Measurements from ENCODE around the gene TPI1. TPM values are rescaled to one million over a fixed set of nuclear protein-coding genes. Genes with fewer than 3 reads are reported as not detected.

Gene TPI1
- polyA plus RNA-seq, 1 of the 3 experiments (the other 2 are of a cell fraction): 1,175 TPM

- TF ChIP-seq FOXJ3 (CRISPR knock-in tag; IDR thresholded peaks at IDR 0.05): no peak
- TF ChIP-seq JUND (IDR thresholded peaks at IDR 0.05): no peak
- no peak for TF ChIP-seq MAX (IDR thresholded peaks at IDR 0.05; ENCODE audit: low read depth)
- no peak for TF ChIP-seq CTCF (IDR thresholded peaks at IDR 0.05)
- no peak for TF ChIP-seq EZH2phosphoT487 (IDR thresholded peaks at IDR 0.05; ENCODE audit: borderline replicate concordance, low read depth)
- TF ChIP-seq POLR2AphosphoS5 (IDR thresholded peaks at IDR 0.05; ENCODE audit: low read depth, low read length): no peak
- no peak for TF ChIP-seq YY1 (IDR thresholded peaks at IDR 0.05; ENCODE audit: low read depth)
Observed at GRCh38 chr12:6818222-6818621, 49.1 kb upstream of the TPI1 start (continued).

- H3K9me2 ChIP-seq: no peaks in the 10 kb centered on the region
- no peaks in the 10 kb centered on the region for H4K20me1 ChIP-seq (ENCODE audit: insufficient read depth)
- H3F3A ChIP-seq (replicated peaks; ENCODE audit: insufficient read depth): no peaks in the 10 kb centered on the region
- no peak overlapping the region for H2AFZ ChIP-seq (ENCODE audit: low read depth)
- no peak for TF ChIP-seq CTCF (IDR thresholded peaks at IDR 0.05)
- no peak for TF ChIP-seq PBX3 (IDR thresholded peaks at IDR 0.05)
- TF ChIP-seq NRF1 (IDR thresholded peaks at IDR 0.05; ENCODE audit: low read depth, low read length): no peak
- no peak for TF ChIP-seq POLR2AphosphoS5 (IDR thresholded peaks at IDR 0.05; ENCODE audit: low read depth, low read length)
- TF ChIP-seq SIN3A (IDR thresholded peaks at IDR 0.05; ENCODE audit: borderline replicate concordance, low read depth, low read length): no peak
- TF ChIP-seq YY1 (IDR thresholded peaks at IDR 0.05; ENCODE audit: low read depth): no peak
- TF ChIP-seq RCOR1 (IDR thresholded peaks at IDR 0.05; ENCODE audit: low read length): no peak
- peaks cover 11 to 72% of the 10 kb centered on the region in 2 experiments; a peak in 2 of 4 replicates for H3K4me1 ChIP-seq (ENCODE audit: control insufficient read depth in 1 of 2, insufficient read depth in 2 of 2, low read depth in 1 of 2, low read length in 1 of 2)
- no peaks in the 10 kb centered on the region for H3K79me2 ChIP-seq (ENCODE audit: insufficient read depth)
- POLR2A ChIA-PET: interaction anchor here (0.6 kb wide), 1 partner anchor 52 kb away, joined by 3 read pairs; the partner anchor contains the start of gene PTMS
- H3K27me3 ChIP-seq (ENCODE audit: insufficient read depth): no peaks in the 10 kb centered on the region
- H3K27ac ChIP-seq (ENCODE audit: low read depth in 2 of 2, low read length in 1 of 2): no peak overlapping the region
- H3K36me3 ChIP-seq (replicated peaks in 1 of 2; ENCODE audit: control insufficient read depth in 1 of 2, insufficient read depth in 2 of 2, low read length in 1 of 2): no peaks in the 10 kb centered on the region
- CTCF ChIA-PET: interaction anchor here (1.1 to 8.3 kb wide), 5 partner anchors 10 to 65 kb away, joined by 3 to 74 read pairs (median 3); partner anchors contain the start of gene MLF2
- DNase-seq: no peak
- H3K9me3 ChIP-seq: no peaks in the 10 kb centered on the region
- no peak overlapping the region for H3K4me3 ChIP-seq (ENCODE audit: low read depth in 2 of 2, low read length in 1 of 2)
- 98% methylated on average over 5 of the region's 5 CpGs for WGBS (ENCODE audit: low lambda C conversion rate)
- no peak overlapping the region for H3K9ac ChIP-seq
- no peak overlapping the region for H3K4me2 ChIP-seq
Observed at GRCh38 chr12:6818645-6819044, 48.7 kb upstream of the TPI1 start.

Data from SK-N-SH (cell line).